NCI-H187 (cell line): ENCODE measurements around the gene ADAT3.

ENCODE experiments used
- DNase-seq, 2 experiments: peaks; one replicate each; lab custom pipeline; 2025; lab: John Stamatoyannopoulos, UW

ADAT3 gene

DNA sequence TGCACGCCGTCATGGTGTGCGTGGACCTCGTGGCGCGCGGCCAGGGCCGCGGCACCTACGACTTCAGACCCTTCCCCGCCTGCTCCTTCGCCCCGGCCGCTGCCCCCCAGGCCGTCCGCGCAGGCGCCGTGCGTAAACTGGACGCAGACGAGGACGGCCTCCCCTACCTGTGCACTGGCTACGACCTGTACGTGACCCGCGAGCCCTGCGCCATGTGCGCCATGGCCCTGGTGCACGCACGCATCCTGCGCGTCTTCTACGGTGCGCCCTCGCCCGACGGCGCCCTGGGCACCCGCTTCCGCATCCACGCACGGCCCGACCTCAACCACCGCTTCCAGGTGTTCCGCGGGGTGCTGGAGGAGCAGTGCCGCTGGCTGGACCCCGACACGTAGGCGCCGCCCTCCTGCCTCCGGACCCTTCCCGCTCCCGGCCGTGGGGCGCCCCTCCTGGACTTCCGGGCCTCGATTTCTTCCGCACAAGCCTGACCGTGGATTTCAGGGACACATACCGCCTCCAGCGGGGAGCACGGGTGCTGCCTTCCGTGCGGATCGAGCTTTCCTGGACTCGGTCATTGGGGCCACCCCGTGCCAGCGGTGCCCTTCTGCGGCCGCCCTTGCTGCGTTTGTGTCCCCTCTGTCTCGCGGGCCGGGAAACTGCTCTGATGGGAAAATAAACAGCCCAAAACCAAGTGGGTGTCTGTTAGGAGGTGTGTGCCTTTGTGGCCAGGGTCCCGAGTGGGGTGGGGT lies 7.7 kb downstream of the ADAT3 start:
- no peak for DNase-seq

DNA sequence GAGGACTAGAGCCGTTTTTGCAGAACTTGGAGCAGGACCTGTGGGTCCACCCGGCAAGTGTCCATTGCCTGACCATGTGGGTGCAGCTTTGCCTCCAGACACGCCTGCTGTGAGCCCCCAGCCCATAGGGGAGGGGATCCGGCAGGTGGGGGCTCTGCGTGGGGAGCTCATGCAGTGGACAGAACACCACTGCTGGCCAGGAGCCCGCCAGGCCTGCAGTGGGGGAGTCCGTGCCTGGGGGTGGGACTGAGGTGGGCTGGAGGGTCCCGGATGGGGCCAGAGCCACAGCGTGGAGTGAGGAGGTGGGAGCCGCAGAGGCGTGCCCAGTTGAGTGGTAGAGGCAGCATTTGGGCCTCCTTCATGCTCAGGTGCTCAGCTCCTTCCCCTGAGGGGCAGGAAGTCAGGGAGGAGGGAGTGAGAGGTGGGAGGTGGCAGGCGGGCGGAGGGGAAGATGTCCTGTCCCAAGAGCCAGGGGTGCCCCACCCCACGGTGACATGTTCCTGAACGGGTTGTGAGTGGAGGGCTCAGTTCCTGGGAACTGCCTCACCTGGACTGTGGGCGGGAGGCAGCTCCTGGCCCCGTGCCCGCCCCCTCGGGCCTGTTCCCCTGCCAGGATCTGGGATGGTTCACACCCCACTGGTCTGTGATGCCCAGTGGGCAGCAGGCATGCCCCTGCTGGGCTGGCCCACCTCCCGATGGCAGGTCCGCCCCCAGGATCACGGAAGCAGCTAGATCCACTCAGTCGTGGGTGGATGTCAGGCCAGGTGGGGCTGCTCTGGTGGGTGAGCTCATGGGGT lies 8.8 kb downstream of the ADAT3 start:
- no peak for DNase-seq

DNA sequence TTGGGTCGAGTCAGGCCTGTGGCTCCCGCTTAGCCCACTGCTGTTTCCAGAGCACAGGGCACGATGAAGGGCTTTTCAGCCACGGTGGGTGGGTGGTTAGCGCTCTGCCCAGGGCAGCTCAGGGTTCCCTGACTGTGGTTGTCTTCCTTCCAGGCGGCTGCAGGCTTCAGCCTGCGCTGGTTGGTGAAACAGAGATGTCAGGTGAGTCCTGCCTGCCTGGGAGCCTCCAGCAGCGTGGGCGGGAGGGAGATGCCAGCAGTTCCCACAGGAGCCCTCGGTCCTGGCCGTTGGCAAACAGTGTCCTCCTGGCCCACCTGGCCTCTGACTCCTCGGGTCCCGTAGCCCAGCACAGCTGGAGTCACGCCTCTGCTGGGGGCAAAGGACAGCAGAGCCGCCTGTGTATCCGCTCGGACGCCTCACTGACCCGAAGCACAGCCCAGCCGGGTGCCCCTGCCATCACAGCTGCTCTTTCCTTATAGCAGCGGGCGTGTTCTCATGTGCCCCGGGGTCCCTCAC lies 9.7 kb downstream of the ADAT3 start:
- no peak for DNase-seq

DNA sequence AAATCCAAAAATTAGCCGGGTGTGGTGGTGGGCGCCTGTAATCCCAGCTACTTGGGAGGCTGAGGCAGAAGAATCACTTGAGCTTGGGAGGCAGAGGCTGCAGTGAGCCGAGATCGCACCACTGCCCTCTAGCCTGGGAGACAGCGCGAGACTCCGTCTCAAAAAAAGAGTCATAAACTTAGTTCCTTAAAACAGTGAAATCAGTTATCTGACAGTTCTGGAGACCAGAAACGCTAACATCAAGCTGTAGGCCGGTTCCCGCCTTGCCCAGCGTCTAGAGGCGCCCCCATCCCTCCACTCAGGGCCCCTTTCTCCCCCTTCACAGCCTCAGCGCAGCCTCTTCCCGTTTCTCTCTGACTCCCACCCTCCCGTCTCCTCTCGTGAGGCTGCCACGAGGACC lies 11.9 kb downstream of the ADAT3 start:
- no peak for DNase-seq

DNA sequence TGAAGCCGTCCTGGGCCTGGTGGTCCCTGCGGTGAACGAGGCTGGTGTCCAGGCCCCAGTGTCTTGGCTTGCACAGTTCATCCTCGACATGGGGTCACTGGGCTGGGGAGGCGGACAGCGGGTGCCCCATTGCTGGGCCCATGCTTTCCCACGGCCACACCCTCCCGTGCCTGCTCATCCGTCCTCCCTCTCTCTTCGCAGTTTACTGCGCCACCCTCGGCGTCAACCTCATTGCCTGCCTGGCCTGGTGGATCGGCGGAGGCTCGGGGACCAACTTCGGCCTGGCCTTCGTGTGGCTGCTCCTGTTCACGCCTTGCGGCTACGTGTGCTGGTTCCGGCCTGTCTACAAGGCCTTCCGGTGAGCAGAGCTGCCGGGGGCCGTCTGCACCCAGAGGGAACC lies 12.7 kb downstream of the ADAT3 start:
- DNase-seq = no peak

DNA sequence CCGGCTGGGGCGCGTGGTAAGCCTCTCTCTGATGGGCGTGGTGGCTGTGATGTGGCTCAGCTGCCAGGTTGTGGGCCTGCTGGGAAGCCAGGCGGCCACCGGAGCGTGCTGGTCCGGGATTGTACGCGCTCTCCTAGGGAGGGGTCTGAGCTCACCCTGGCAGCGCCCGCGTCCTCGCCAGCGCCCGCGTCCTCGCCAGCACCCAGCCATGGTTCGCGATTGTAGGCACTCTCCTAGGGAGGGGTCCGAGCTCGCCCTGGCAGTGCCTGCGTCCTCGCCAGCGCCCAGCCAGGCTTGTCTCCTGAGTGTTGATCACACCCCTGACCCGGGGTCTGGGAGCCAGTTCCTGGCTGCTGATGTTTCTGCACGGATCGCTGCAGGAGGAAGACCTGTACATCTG lies 13.8 kb downstream of the ADAT3 start:
- DNase-seq = no peak

DNA sequence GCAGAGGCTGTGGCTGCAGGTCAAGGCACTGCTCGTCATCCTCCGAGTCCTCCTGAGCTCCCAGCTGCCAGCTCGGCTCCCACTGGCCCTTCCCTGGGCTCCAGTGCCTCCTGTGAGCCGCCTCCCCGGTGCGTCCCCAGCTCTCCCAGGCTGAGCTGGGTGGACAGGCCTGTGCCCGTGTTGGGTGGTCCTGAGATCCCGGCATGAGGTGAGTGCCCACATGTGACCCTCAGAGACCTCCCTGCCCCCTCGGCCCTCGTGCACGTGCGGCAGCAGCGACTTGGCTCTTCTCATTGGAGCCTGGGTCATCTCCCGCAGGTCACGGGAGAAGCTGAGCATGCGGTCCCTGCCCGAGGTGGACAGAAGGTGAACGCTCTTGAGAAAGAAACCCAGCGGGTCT lies 15.4 kb downstream of the ADAT3 start:
- DNase-seq = no peak

DNA sequence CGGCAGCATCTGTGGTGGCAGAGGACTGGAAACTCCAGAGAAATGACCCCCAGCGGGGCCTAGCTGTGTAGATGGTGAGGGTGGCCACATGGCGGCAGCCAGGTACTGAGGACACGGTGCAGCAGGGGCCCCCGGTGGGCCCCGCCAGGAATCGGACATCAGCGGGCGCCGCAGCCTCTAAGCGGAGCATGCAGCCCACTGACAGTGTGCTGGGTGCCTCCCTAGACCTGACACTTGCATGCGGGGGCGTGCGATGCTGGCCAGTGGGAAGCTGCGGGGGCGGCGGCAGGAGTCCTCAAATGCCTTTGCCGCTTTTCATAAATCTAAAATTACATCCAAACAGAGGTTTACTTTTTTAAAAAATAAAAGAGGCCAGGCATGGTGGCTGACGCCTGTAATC lies 16.1 kb downstream of the ADAT3 start:
- DNase-seq = no peak

DNA sequence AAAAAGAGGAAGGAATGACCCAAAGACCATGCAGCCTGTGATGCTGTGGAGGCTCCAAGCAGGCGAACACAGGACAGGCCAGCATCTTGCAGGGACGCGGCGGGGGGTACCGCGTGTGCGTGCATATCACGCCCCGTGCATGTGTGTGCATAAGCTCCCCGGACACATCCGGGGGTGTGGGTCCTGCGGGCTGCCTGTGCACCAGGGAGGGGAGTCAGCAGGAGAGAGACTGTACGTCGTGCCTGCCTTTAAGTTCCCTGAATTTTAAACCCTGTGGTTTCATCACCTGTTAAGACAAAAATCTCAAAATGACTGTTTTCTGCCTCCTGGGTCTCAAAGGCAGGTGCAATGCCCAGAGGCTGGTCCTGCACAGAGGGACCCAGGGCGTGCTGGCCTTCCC lies 16.6 kb downstream of the ADAT3 start:
- DNase-seq = no peak

DNA sequence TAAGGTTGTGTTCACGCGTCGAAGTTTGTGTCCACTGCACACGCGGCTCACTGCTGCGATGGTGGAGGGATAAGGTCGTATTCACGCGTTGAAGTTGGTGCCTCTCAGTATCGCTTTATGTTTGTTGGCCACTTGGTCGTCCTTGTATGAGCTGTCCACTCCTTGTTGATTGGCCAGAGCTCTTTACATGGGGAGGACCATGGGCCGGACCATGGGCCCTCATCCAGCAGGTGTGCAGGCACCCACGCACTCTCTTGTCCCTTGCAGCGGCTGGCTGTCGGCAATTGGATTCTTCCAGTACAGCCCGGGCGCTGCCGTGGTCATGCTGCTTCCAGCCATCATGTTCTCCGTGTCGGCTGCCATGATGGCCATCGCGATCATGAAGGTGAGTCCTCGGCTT lies 17.6 kb downstream of the ADAT3 start:
- DNase-seq = no peak

DNA sequence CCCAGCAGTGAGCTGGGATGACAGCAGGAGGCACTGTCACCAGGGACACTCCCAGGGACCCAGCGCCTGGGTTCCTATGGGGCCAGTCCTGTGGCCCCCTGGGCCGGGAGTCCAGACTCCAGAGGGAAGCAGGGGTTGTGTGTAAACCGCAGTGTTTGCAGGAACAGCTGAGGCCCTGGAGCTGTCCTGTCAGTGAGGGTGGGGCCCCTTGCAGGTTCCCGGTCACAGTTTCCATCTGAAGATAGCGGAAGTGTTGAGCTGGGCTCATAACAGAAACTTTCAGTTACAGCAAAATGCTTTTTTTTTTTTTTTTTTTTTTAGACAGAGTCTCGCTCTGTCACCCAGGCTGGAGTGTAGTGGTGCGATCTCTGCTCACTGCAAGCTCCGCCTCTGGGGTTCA lies 18.1 kb downstream of the ADAT3 start:
- no peak for DNase-seq

DNA sequence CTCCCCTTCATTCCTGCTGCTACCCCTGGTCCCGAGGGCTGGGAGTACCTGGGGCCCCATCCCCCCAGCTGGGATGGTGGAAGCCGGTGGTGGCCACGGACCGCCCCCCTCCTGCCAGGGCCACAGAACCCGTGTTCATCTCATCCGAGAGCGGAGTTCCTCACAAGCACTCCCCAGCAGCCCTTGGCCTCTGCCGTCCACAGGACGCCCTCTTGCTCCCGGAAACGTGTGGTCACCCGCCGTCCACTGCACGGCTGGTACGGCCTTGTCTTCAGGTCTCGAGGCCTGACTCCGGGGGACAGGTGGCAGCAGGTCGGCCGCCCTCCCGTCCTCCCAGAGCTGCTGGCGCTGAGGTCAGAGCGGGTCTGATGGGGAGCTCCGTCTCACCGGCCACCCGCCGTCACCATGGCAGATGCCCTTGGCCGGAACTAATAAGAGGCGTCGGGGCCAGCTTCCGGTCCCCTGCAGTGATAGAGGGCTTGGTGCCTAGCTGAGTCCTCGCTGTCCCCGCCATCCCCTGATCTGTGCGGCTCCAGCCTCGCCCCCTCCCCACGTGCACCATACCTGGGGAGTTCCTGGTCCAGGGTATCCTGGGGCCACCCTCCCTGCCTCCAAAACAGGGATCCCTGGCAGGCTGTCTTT lies 19.2 kb downstream of the ADAT3 start:
- no peak for DNase-seq

DNA sequence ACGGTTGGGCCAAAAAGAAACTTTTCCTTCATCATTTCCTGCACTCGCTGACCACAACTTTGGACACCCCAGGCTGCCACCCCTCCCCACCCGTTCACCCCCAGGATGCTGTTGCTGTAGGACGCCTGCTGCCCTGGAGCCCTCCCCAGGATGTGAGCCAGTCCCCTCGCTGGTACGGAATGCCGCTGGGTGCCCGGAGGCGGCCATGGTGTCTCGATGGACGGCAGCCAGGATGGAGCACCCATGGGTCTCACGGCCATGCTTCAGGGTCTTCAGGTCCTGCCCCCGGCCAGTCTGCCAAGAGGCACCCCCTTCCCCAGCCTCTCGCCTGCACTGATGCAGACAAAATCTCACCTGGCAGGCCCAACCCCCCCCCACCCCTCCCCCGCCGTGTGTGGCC lies 20.3 kb downstream of the ADAT3 start:
- no peak for DNase-seq

DNA sequence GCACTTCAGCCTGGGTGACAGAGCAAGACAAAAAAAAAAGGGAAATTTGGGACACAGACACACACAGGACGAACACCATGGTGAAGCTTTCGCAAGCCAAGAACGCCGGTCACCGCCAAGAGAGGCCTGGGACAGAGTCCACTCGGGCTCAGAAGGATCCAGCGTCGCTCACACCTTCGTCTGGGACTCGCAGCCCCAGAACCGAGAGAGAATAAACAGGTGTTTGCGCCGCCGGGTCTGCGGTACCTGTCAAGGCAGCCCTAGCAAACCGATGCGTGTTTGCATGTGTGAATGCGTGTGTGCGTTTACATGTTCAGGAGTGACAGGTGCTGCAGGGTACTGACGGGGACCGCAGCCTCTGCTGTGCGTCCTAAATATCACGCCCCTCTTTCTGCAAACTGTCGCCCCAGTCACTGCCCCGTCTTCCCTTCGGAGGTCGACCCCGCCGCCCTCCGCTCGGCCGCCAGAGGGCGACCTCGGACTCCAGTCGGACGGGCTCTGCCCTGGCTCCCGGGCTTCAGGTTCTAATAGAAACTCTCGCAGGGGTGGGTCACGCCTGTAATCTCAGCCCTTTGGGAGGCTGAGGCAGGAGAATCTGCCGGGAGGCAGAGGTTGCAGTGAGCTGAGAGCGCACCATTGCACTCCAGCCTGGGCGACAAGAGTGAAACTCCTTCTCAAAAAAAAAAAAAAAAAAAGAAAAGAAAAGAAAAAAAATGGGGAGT lies 24.0 kb downstream of the ADAT3 start:
- peak; percentile 45 to 52 for DNase-seq

DNA sequence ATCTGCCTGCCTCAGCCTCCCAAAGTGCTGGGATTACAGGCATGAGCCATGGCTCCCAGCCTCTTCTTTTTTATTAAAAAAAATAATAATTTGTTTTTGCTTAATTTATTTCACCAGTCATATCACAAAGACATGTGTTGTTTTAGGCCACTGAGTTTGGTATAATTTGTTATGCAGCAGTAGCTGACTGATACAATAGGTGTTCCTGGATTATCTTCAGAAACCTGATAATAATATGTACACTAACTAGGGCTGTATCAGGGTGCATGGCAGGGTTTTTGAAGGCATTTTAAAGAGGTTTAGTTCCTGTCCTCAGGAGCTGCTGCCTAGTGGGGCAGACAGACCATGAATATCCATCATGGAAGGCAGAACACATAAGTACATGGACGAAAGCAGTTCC lies 26.2 kb downstream of the ADAT3 start:
- no peak for DNase-seq

DNA sequence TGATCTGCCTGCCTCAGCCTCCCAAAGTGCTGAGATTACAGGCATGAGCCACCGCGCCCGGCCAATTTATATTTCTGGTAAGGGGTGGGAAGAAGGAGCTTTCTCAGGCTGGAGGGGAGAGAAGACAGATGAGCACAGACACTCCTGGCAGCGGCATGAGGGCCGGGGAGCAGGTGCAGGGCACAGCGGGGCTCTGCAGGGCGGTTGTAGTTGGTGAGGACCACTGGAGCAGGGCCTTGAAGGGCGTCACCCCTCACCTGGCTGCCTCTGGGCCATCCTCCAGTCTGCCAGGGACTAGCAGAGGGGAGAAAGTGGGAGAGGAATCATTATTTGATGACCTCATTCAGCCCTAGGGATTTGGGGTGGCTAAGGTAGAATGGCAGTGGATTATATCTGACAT lies 27.2 kb downstream of the ADAT3 start:
- DNase-seq = no peak

DNA sequence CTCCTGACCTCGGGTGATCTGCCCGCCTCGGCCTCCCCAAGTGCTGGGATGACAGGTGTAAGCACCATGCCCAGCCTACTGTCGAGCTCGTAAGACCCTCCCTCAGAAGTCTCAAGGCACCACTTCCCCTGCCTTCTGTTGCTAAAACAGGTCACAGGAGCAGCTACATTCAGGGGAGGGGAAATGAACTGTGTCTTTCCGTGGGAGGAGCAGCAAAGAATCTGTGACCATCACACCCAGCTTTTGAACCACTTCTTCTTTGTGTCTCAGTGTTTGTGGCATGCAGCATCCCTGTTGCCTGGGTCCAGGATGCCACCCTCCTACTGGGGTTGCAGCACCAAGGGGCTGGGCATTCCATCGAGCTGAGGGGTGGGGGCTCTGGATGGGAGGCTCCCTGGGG lies 28.0 kb downstream of the ADAT3 start:
- no peak for DNase-seq

DNA sequence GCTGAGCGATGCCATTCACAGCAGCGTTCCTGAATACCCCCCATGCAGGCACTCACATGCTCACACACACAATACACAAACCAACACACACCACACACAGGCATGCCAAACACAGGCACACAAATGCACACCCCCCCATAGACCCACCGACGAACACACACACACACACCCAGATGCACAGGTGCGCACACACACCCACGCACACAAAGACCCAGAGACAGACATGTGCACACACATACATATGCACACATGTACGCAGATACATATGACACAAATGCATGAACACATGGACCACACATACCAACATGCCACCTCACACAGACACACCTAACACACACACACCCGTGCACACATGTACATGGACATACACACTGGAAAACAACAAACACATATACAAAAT lies 28.7 kb downstream of the ADAT3 start:
- DNase-seq = no peak

DNA sequence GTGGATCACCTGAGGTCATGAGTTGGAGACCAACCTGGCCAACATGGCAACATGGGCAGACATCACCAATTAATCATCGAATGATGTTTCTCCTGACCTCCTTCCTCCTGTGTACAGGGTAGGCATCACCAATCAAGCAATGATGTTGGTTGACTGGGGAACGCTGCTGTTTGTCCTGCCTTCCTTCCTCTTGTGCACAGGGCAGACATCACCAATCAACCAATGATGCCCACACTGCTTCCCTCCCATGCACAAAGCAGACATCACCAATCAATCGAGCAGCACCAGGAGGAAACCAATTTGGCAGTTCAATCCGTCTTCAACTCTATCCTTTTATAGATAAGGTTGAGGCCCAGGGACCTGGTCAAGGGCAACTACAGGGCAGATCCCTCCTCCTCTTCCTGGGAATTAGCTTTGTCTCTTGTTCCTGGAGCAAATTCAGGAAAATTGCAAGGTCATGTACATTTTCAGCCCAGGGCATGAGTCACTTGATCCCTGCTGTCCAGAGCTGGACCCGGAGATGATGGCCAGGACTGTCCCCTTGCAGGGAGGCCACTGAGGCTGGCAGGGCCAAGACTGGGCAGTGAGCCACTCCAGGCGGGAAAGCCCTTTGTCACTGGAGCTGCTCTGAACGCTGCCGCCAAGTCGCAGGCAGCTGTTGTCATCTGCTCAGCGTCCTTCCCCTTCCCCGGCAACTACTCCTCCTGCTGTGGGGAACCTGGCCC lies 30.4 kb downstream of the ADAT3 start:
- DNase-seq = no peak

DNA sequence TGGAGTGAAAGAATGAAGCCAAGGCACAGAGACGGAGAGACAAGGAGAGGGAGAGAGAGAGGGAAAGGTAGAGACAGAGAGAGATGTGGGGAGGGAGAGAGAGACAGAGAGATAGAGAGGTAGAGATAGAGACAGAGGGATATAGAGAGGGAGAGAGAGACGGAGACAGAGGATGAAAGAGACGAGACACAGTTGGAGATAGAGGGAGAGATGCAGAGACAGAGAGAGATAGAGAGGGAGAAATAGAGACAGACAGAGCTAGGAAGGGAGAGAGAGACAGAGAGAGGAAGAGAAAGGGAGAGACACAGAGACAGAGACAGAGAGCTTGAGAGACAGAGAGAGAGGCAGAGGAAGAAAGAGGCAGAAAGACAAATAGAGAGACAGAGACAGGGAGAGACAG lies 31.2 kb downstream of the ADAT3 start:
- DNase-seq = no peak

DNA sequence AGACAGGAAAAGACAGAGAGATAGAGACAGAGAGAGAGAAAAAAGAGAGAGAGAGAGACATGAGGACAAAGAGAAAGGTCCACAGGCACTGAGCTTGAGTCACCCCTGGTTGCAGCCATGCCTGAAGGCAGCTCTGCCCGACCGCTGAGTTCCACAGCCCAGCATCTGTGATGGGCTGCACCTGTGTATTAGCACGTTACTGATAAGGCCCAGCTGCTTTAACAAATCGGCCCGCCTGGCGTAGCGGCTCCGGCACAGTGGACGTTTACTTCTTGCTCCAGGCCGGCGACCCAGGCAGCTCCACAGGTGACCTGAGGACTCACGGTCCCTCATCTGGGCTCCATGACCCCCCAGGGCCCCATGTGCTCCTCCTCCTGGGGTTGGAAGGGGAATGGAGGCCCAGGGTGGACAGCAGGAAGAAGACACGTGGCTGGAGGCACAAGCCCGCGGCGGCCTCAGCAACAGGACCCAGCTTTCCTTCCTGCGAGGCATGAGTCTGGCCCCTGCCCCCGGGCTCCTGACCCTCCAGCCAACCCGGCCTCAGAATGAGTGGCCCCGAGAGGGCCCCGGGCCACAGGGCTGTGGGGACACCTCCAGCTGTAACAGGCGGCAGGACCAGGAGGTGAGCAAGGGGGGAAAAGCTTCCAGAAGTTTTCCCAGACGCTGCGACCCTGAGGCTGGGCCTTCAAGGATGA lies 31.9 kb downstream of the ADAT3 start:
- no peak for DNase-seq
